Prostate gland (tissue), 2 donors: Measurements from ENCODE around the gene SFI1. TPM values are rescaled to one million over a fixed set of nuclear protein-coding genes. Genes with fewer than 3 reads are reported as not detected.

Experiments used
- DNase-seq: peaks from one replicate; pipeline ENCODE4 v3.0.0-alpha.2; 2019; ENCODE audit warnings: low spot score
- H3K27ac ChIP-seq, 2 donors: fragments of 200-600 bp; sonication (generic); 2 replicates each; pipeline ENCODE4 v1.5.1; 2017 to 2019
- H3K27me3 ChIP-seq: fragments of 200-600 bp; sonication (generic); replicated peaks from 2 replicates; pipeline ENCODE4 v1.5.1; 2019; ENCODE audit not compliant: insufficient read depth
- H3K36me3 ChIP-seq, 2 donors: fragments of 200-600 bp; sonication (generic); 1 replicate in 1 of 2; 2 replicates in 1 of 2; pipeline versions ENCODE4 v1.5.1 to v1.8.1; 2017 to 2019
- H3K4me1 ChIP-seq: fragments of 200-600 bp; sonication (generic); replicated peaks from 2 replicates; pipeline ENCODE4 v1.5.1; 2019
- H3K4me3 ChIP-seq, 2 donors: fragments of 200-600 bp; sonication (generic); 2 replicates each; pipeline ENCODE4 v1.5.1; 2017 to 2019
- H3K9me3 ChIP-seq: fragments of 200-600 bp; sonication (generic); 2 replicates; pipeline ENCODE4 v1.5.1; 2017
- CTCF ChIP-seq, 4 experiments: fragments of 200-600 bp in 2 of 4; fragments of 450-650 bp in 2 of 4; sonication (generic) in 2 of 4; IDR thresholded peaks; 1 replicate in 3 of 4; 2 replicates in 1 of 4; pipeline ENCODE4 v1.5.1; 2016 to 2019; ENCODE audit warnings: antibody characterized with exemption in 4 of 4, mild to moderate bottlenecking in 2 of 4, moderate library complexity in 2 of 4
- POLR2A ChIP-seq: fragments of 450-650 bp; IDR thresholded peaks from one replicate; pipeline ENCODE4 v1.6.1; 2016; ENCODE audit warnings: antibody characterized with exemption, mild to moderate bottlenecking
- POLR2AphosphoS5 ChIP-seq: sonication (generic); formaldehyde crosslinking; IDR thresholded peaks from one replicate; pipeline ENCODE4 v1.6.1; 2017; ENCODE audit warnings: antibody characterized with exemption
- WGBS: methylation state at CpG from one replicate; pipeline ENCODE4 v1.1.5; 2018; 5-methylcytosine and 5-hydroxymethylcytosine counted together
- intact Hi-C: fragments of 100-400 bp; cut with DNase I; formaldehyde crosslinking; loops from one replicate; pipeline ENCODE4 v1.14.2; 2022
- total RNA-seq, 2 donors: library from RNA; depleted of rRNA; stranded (reverse); fragments of >200 nt; gene quantifications; one replicate each; pipeline ENCODE4 v1.1.0, GENCODE V29; 2016

Gene SFI1
- total RNA-seq, result 10 to 100 TPM; 21.5 to 68.8 TPM

- Histone ChIP-seq H3K36me3 (no peaks in the 10 kb centered on the region), H3K27ac (peak within 1 kb of the TSS; percentile 78 to 80), H3K4me3 (peak within 1 kb of the TSS; percentile 70 to 85), H3K9me3 (no peaks in the 10 kb centered on the region), H3K4me1 (peaks cover under 1% of the 10 kb centered on the region), H3K27me3 (no peaks in the 10 kb centered on the region)
- peak in 2 of 4 experiments; percentile 26 to 33 for TF ChIP-seq CTCF (IDR thresholded peaks at IDR 0.05)
- TF ChIP-seq POLR2A, result peak; percentile 67
- TF ChIP-seq POLR2AphosphoS5, result peak; percentile 87
- intact Hi-C loops, result no loop called here
- DNase-seq, result peak; percentile 89
- 0% methylated on average over 54 of the region's 70 CpGs for WGBS
Observed at GRCh38 chr22:31496007-31496734, at the start of gene SFI1. Gene SFI1, plus strand, starts transcription at chr22:31496536. Its CDS starts 11,749 bp downstream, at chr22:31508285.

- Histone ChIP-seq H3K27ac (no peak overlapping the region), H3K27me3 (no peaks in the 10 kb centered on the region), H3K4me1 (no peaks in the 10 kb centered on the region), H3K9me3 (no peaks in the 10 kb centered on the region), H3K4me3 (no peak overlapping the region), H3K36me3 (no peaks in the 10 kb centered on the region)
- intact Hi-C loops, result loop anchor here (10.0 kb wide), 1 partner anchor 188 kb away; no protein-coding TSS in a partner anchor
- DNase-seq, result no peak
- no peak for TF ChIP-seq CTCF (IDR thresholded peaks at IDR 0.05)
- no peak for TF ChIP-seq POLR2A
- TF ChIP-seq POLR2AphosphoS5, result no peak
- WGBS, result 91% methylated on average over 2 of the region's 2 CpGs
Observed at GRCh38 chr22:31446767-31447166, 49.6 kb upstream of the SFI1 start.

- Histone ChIP-seq H3K36me3 (no peaks in the 10 kb centered on the region), H3K27ac (no peak overlapping the region), H3K4me3 (no peak overlapping the region), H3K27me3 (no peaks in the 10 kb centered on the region), H3K9me3 (no peaks in the 10 kb centered on the region), H3K4me1 (no peaks in the 10 kb centered on the region)
- no peak for TF ChIP-seq POLR2AphosphoS5
- no peak for TF ChIP-seq POLR2A
- TF ChIP-seq CTCF (IDR thresholded peaks at IDR 0.05), result no peak
- WGBS, result 89% methylated on average over 3 of the region's 3 CpGs
- intact Hi-C loops, result loop anchor here (10.0 kb wide), 1 partner anchor 187 kb away; no protein-coding TSS in a partner anchor
- no peak for DNase-seq
Observed at GRCh38 chr22:31447337-31447736, 49.0 kb upstream of the SFI1 start.

- no peak for DNase-seq
- 80% methylated on average over 2 of the region's 2 CpGs for WGBS
- TF ChIP-seq POLR2A, result no peak
- TF ChIP-seq CTCF (IDR thresholded peaks at IDR 0.05), result no peak
- TF ChIP-seq POLR2AphosphoS5, result no peak
- H3K4me3 ChIP-seq, result no peak overlapping the region
- H3K36me3 ChIP-seq, result peaks cover 0 to under 1% of the 10 kb centered on the region in 2 donors
- H3K4me1 ChIP-seq, result no peaks in the 10 kb centered on the region
- H3K9me3 ChIP-seq, result no peaks in the 10 kb centered on the region
- H3K27ac ChIP-seq, result no peak overlapping the region
- no peaks in the 10 kb centered on the region for H3K27me3 ChIP-seq
- intact Hi-C loops, result loop anchor here (10.0 kb wide), 1 partner anchor 186 kb away; no protein-coding TSS in a partner anchor
Observed at GRCh38 chr22:31448382-31448781, 48.0 kb upstream of the SFI1 start.

GRCh38 chr22:31449506-31449905 lies 46.8 kb upstream of the SFI1 start:
- Histone ChIP-seq H3K27ac (no peak overlapping the region), H3K4me3 (no peak overlapping the region), H3K36me3 (peaks cover 0 to 12% of the 10 kb centered on the region in 2 donors), H3K9me3 (no peaks in the 10 kb centered on the region), H3K27me3 (no peaks in the 10 kb centered on the region), H3K4me1 (no peaks in the 10 kb centered on the region)
- no peak for DNase-seq
- intact Hi-C loops, result loop anchor here (10.0 kb wide), 1 partner anchor 185 kb away; no protein-coding TSS in a partner anchor
- TF ChIP-seq POLR2A, result no peak
- no peak for TF ChIP-seq CTCF (IDR thresholded peaks at IDR 0.05)
- TF ChIP-seq POLR2AphosphoS5, result no peak
- 94% methylated on average over 4 of the region's 4 CpGs for WGBS
